ENCODE data around the gene C9orf50. TPM values are rescaled to one million over a fixed set of nuclear protein-coding genes. Genes with fewer than 3 reads are reported as not detected.

Gene C9orf50
- total RNA-seq, 1 experiment from 2014 or later, result not detected

- H3K36me3 ChIP-seq (ENCODE audit: control insufficient read depth, insufficient read depth, low read length), result no peaks in the 10 kb centered on the region
- CTCF ChIA-PET, result no interaction called here
- POLR2A ChIA-PET, result interaction anchor here (0.5 kb wide), 1 partner anchor 98 kb away, joined by 3 read pairs; no protein-coding TSS in a partner anchor
- in situ Hi-C loops (cut with HindIII; ENCODE audit: low pct_unique_long_range_greater_than_20kb, low sequenced_read_pairs) (no loop called here), intact Hi-C loops (cut with micrococcal nuclease; ENCODE audit: unreplicated experiment) (no loop called here)
- no peak overlapping the region for H3K4me3 ChIP-seq (ENCODE audit: low read depth in 2 of 2, low read length in 2 of 2)
- no peaks in the 10 kb centered on the region for H3K27me3 ChIP-seq (ENCODE audit: control insufficient read depth, insufficient read depth, low read length)
- no peaks in the 10 kb centered on the region; the same call in 1 of the 2 replicates for H3K4me1 ChIP-seq (ENCODE audit: control insufficient read depth, insufficient read depth, low read length)
- TF ChIP-seq SIN3A (IDR thresholded peaks at IDR 0.05; ENCODE audit: borderline replicate concordance, insufficient read depth, low read depth, low read length) (no peak), TCF7L2 (IDR thresholded peaks at IDR 0.05; ENCODE audit: low read depth, low read length) (no peak), POLR2AphosphoS5 (IDR thresholded peaks at IDR 0.05; ENCODE audit: low read depth, low read length) (no peak), REST (IDR thresholded peaks at IDR 0.05; ENCODE audit: insufficient read depth in 1 of 2, low read depth in 2 of 2, low read length in 1 of 2) (no peak)
- TF ChIP-seq, protein P1, sequence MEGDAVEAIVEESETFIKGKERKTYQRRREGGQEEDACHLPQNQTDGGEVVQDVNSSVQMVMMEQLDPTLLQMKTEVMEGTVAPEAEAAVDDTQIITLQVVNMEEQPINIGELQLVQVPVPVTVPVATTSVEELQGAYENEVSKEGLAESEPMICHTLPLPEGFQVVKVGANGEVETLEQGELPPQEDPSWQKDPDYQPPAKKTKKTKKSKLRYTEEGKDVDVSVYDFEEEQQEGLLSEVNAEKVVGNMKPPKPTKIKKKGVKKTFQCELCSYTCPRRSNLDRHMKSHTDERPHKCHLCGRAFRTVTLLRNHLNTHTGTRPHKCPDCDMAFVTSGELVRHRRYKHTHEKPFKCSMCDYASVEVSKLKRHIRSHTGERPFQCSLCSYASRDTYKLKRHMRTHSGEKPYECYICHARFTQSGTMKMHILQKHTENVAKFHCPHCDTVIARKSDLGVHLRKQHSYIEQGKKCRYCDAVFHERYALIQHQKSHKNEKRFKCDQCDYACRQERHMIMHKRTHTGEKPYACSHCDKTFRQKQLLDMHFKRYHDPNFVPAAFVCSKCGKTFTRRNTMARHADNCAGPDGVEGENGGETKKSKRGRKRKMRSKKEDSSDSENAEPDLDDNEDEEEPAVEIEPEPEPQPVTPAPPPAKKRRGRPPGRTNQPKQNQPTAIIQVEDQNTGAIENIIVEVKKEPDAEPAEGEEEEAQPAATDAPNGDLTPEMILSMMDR (IDR thresholded peaks at IDR 0.05), result no peak
- ATAC-seq (no peak), DNase-seq (ENCODE audit: low read depth, low spot score) (no peak)
- no TSS peak for BruUV-seq (replicated peaks)
- no peaks in the 10 kb centered on the region for H3K9me3 ChIP-seq (ENCODE audit: control insufficient read depth, insufficient read depth, low read depth, low read length)
- no peak overlapping the region for H3K27ac ChIP-seq (ENCODE audit: low read length)
These were observed 33.2 kb downstream of the C9orf50 start for GRCh38 chr9:129587487-129588262.

GRCh38 chr9:129586685-129587084, 34.2 kb downstream of the C9orf50 start:
- Histone ChIP-seq H3K36me3 (ENCODE audit: control insufficient read depth, insufficient read depth, low read length) (no peaks in the 10 kb centered on the region), H3K4me1 (ENCODE audit: control insufficient read depth, insufficient read depth, low read length) (no peaks in the 10 kb centered on the region; the same call in 1 of the 2 replicates), H3K27me3 (ENCODE audit: control insufficient read depth, insufficient read depth, low read length) (no peaks in the 10 kb centered on the region), H3K27ac (ENCODE audit: low read length) (no peak overlapping the region), H3K9me3 (ENCODE audit: control insufficient read depth, insufficient read depth, low read depth, low read length) (no peaks in the 10 kb centered on the region), H3K4me3 (ENCODE audit: low read depth in 2 of 2, low read length in 2 of 2) (no peak overlapping the region)
- intact Hi-C loops (cut with micrococcal nuclease; ENCODE audit: unreplicated experiment), result no loop called here
- DNase-seq (ENCODE audit: low read depth, low spot score), result no peak
- CTCF ChIA-PET, result no interaction called here
- in situ Hi-C loops (cut with HindIII; ENCODE audit: low pct_unique_long_range_greater_than_20kb, low sequenced_read_pairs), result no loop called here
- TF ChIP-seq, protein P1 (IDR thresholded peaks at IDR 0.05), result no peak
- TF ChIP-seq POLR2AphosphoS5 (IDR thresholded peaks at IDR 0.05; ENCODE audit: low read depth, low read length) (no peak), TCF7L2 (IDR thresholded peaks at IDR 0.05; ENCODE audit: low read depth, low read length) (no peak), SIN3A (IDR thresholded peaks at IDR 0.05; ENCODE audit: borderline replicate concordance, insufficient read depth, low read depth, low read length) (no peak), REST (IDR thresholded peaks at IDR 0.05; ENCODE audit: insufficient read depth in 1 of 2, low read depth in 2 of 2, low read length in 1 of 2) (no peak)
- POLR2A ChIA-PET, result no interaction called here
- no TSS peak for BruUV-seq (replicated peaks)
- ATAC-seq, result no peak

Data from Panc1 (cell line).